Activated CD4-positive, alpha-beta T cell treated with anti-CD3 and anti-CD28 coated beads for 1 hour (primary cell): ENCODE measurements around the gene SLC7A1.
A peak's percentile ranks its signal among the peaks of the same experiment; 100 is the strongest.
"Not testable (repeated sequence)": the region's sequence is repeated elsewhere in the genome, so short reads cannot be mapped to it uniquely, and the experiment has no call there.

Experiments
- DNase-seq: peaks from one replicate; pipeline ENCODE4 v3.0.0-alpha.2; 2020

The SLC7A1 gene

DNA sequence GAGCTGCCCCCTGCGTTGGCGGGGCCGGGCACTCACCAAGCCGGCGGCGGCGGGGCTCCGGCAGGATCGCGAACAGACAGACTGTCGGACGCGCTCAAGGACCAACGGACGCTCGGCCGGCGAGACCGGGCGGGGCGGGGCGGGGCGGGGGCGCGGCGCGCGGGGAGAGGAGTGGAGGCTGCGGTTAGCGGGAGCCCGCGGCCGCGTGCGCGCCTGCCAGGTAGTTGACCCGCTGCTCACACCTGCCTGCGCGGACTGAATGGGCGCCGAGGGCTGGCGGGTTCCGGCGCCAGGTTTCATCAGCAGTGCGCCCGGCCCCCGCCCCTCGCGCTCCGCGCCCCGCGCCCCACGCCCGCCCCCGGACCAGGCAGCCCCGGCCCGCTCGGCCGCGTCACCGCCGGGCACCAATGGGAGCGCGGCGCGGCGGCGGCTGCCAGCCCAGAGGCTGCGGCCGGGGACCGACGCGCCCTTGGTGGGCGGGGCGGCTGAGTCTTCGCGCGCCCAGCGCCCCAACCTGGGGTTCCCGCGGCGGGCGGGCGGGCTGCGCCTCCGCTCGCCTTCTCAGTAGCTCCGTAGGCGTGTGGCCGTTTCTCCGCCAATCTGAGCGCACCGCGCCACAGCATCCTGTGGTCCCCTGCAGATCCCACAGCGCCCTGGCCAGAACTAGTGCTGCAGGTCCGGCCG lies at the start of gene SLC7A1:
Gene SLC7A1 (minus strand): TSS at position 309 of the 684 bp plus-strand sequence. CDS start 59,500 bp downstream, outside the sequence.
- DNase-seq = peak; percentile 77

DNA sequence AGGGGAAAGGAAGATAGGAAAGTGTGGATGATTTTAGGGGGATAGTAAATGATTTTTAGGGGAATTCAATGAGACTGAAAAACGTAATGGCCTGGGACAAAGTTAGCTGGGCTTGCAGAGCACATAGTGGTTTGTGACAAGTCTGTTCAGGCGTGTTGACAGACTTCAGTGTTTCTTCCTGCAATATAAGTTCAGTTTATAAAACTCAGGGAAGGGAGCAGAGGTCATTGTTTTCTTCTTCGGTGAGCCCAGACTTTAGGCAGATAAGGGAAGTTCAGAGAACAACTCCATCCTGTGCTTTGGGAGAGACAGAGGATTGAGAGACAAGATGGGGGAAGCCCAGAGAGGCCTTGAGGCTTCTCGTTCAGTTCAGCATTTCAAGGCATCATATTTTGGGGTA lies 45.2 kb upstream of the SLC7A1 start:
- DNase-seq = no peak

- DNase-seq = not testable (repeated sequence)
Observed at GRCh38 chr13:29636831-29637230, 41.3 kb upstream of the SLC7A1 start.

DNA sequence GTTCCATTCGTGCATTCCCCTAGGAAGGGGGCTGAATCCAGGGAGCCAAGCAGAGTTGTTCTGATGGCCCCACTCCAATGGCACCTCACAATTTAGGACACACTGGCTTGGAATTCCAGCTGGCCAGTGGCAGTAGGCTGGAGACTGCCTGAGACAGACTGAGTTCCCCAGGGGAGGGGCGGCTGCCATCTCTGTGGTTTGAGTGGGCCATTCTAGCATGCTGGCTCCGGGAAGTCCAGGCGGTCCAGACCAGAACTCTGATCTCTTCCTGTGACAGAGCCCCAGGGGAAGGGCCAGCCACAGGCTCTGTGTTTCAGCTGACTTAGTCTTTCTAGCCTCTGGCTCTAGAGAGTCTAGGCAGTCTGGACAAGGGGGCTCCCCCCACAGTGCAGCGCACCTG lies 29.5 kb upstream of the SLC7A1 start:
- DNase-seq = no peak

DNA sequence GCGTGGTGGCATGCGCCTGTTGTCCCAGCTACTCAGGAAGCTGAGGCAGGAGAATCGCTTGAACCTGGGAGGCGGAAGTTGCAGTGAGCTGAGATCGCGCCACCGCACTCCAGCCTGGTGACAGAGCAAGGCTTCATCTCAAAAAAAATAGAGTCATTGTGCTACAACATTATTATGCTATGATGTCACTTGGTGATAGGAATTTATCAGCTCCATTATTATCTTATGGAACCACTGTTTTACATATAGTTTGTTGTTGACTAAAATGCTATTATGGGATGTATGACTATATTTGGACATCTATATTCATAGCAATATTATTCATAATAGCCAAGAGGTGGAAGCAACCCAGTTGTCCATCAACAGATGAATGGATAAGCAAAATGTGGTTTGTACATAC lies 26.4 kb upstream of the SLC7A1 start:
- no peak for DNase-seq

GRCh38 chr13:29621051-29621800 lies 25.7 kb upstream of the SLC7A1 start:
- no peak for DNase-seq

DNA sequence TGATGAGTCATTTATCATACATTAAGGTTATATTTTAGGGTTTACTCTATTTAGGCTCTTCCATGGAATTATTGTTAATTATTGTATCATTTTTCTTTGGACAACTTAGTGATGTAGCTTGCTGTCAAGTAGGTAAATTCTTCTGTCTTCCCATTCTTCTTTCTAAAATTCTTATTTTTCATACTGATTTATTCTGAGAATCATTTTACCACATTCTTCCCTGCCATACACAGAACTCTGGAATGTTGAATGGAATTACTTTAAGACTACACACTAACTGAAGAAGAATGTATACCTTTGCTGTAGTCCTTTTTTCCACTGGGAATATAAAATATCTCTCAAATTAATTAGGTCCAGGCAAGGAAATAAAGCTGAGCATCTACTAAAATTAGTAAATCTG lies 24.5 kb upstream of the SLC7A1 start:
- DNase-seq = no peak

- no peak for DNase-seq
Observed at GRCh38 chr13:29613101-29613500, 17.6 kb upstream of the SLC7A1 start.

DNA sequence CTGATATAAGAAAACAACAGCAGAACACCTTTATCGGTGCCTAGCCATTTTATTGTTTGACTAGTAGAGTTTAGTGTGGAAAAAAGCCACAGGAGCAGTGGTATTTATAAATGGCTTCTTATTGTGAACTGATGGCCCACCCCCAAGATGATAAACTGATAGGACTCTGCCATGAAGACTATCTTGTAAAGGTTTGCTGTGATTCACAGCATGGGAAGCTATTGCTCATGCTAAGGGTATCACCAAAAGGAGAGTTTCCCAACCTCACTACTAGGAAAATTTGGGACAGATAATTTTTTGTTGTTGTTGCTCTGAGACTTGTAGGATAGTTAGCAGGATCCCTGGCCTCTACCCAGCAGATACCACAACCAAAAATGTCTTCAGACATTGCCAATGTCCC lies 12.0 kb upstream of the SLC7A1 start:
- DNase-seq = no peak

- no peak for DNase-seq
Observed at GRCh38 chr13:29605860-29606526, 10.5 kb upstream of the SLC7A1 start.

GRCh38 chr13:29598321-29598720 lies 2.8 kb upstream of the SLC7A1 start:
- DNase-seq = no peak

DNA sequence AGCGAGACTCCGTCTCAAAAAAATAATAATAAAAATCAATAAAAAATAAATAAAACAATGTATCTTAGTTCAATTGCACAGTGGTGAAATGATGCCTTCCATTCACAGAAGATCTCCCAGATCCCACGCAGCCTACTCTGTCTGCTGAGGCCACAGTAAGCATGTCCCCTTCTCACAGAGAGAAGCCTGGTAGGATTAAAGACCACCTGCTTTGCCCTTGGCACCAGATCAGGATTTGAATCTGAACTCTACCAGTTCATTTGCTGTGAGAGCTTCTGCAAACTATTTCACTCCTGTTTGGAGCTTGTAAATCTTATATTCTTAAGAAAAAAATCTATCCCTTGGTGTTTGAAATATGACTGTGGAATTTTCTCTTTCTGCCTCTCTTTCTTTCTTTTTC lies 2.2 kb upstream of the SLC7A1 start:
- DNase-seq = no peak

GRCh38 chr13:29597246-29597645 lies 1.8 kb upstream of the SLC7A1 start:
- DNase-seq = no peak

- DNase-seq = no peak
Observed at GRCh38 chr13:29596064-29596418, 553 bp upstream of the SLC7A1 start.

DNA sequence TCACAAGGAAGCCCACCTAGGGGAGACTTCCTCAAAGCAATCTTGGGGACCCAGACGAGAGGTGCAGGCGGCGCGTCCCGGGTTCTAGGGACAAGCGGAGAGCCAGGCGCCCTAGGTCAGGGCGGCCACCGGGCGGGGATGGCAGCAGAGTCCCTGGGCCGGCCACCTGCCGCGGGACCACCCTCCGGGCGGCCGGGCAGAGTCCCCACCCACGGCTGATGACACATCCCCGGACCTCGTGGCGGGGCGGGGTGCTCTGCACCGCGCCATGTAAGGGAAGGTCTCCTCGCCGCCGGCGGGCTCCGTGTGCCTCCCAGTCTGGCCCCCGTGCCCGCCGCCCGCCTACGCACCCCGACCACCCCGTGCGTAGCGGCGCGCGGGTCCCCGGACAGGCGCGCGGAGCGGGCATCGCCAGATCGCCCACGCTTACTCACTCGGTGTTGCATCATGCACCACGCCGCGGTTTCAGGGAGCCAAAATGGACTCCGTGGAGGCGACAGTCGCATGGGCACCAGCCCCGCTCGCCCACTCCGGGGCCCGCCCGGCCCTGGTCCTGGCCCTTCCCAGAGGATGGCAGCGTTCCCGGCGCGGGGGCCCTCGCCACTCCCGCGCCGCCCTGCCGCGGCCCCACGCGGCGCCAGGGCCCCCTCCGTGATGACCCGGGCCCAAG lies 643 bp downstream of the SLC7A1 start:
- DNase-seq = peak; percentile 52

DNA sequence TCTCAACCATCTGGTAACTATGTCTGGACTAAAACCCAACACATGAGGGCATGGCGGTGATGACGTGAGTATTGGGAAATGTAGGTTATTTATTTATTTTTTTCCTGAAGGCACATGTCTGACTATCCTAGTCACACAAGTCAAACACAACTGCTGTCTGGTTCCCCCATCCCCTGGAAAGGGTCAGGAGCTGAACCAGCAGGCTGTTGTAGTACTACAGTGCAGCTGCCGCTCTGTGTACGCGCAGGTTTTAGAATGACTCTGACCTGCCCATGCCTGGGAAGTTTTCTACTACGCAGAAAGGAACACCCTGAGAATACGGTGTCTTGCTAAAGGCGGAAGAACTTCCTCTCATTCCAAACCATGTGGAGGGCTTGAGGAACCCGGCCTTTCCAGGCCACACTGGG lies 1.2 kb downstream of the SLC7A1 start:
- no peak for DNase-seq

- no peak for DNase-seq
Observed at GRCh38 chr13:29593605-29594297, 1.7 kb downstream of the SLC7A1 start.

DNA sequence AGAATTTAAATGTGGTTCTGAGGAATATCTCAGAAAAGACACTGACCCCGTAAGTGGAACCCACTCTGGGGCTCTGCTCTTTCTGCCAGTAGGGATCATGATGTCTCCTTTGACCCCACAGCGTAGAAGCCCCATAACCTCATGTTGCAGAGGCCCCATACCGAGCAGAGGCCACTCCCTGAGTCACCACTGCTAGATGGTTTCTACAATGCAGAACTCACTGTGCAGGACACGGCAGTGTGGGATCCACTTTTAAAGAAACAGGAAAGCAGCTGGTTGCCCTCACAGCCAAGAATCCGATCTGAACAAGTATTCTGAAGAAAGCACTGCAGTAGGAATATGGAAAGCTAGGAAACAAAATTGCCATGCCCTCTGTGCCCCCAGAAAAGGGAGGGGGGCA lies 4.2 kb downstream of the SLC7A1 start:
- DNase-seq = no peak

DNA sequence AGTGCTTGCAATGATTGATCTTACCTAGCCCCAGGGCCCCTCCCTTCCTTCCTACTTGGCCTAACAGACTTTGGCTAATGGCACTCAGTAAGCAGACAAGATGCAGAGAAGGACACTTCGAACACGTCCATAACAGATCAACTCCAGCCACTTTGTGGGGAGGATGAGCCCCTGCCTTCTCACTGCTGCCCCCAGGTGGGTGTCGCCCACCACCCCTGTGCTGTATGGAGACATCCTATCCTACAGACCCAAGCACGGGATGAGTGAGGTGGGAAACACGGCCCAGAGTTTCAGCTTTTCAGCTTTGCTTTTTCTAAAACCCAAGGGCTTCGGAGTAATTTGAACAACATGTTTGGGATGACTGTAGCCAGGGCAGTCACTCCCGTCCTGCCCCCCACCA lies 5.5 kb downstream of the SLC7A1 start:
- no peak for DNase-seq

GRCh38 chr13:29589234-29589633 lies 6.3 kb downstream of the SLC7A1 start:
- DNase-seq = no peak

GRCh38 chr13:29587645-29588044 lies 7.8 kb downstream of the SLC7A1 start:
- no peak for DNase-seq

DNA sequence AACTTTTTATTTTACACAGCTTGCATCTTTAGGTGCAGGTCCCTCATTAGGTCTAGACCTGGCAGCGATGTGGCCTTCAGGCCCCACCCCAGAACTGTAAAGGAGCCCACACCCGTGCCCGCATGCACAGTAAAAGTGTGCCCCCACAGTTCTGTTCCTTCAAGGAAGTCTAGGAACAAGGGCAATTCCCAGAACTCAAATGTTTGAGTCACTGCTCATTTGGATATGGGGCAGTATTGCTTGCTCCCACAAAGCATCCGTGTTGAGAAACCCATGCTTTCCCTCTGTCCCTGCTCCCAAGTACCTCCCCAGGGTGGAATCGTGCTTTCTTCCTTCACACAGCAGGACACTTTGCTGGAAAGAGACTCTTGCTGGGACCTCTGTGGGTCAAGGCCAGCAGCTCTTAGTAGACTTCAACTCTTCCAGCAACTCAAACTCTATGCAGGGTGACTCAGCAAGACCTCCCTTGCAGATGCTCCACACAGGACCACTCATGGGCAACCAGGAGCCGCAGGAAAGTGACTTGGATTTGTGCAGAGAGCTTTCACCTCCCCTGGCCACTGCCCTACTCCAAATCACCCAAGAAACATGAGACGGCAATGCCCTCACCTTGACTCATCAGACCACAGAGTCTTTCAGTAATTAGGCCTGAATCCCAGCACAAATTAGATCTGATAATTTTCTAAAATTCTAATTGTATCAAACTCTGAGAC lies 12.3 kb downstream of the SLC7A1 start:
- no peak for DNase-seq
